ENCODE results near the gene ASB2. TPM values are rescaled to one million over a fixed set of nuclear protein-coding genes. Genes with fewer than 3 reads are reported as not detected.

ASB2 gene, protein sequence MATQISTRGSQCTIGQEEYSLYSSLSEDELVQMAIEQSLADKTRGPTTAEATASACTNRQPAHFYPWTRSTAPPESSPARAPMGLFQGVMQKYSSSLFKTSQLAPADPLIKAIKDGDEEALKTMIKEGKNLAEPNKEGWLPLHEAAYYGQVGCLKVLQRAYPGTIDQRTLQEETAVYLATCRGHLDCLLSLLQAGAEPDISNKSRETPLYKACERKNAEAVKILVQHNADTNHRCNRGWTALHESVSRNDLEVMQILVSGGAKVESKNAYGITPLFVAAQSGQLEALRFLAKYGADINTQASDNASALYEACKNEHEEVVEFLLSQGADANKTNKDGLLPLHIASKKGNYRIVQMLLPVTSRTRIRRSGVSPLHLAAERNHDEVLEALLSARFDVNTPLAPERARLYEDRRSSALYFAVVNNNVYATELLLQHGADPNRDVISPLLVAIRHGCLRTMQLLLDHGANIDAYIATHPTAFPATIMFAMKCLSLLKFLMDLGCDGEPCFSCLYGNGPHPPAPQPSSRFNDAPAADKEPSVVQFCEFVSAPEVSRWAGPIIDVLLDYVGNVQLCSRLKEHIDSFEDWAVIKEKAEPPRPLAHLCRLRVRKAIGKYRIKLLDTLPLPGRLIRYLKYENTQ
- total RNA-seq, result 21.1 and 21.6 TPM in 2 replicates

- intact Hi-C loops (cut with micrococcal nuclease), result loop anchor here (1.0 to 10.0 kb wide), 6 partner anchors 13 to 1288 kb away; no protein-coding TSS in a partner anchor
- Mint-ChIP-seq H3K36me3 (ENCODE audit: low read depth) (peaks cover 25% of the 10 kb centered on the region), H3K4me1 (peaks cover 76% of the 10 kb centered on the region), H3K9me3 (no peaks in the 10 kb centered on the region), H3K4me3 (peak within 1 kb of the TSS; percentile 81), H3K27ac (peak within 1 kb of the TSS; percentile 98), H3K27me3 (peaks cover 1% of the 10 kb centered on the region)
- DNase-seq, result peak; percentile 83
Observed at GRCh38 chr14:93976477-93977057, at the start of gene ASB2. ASB2 (minus strand) TSS chr14:93976570; CDS start chr14:93964539, 12,031 bp downstream.

GRCh38 chr14:94025720-94026119, 49.4 kb upstream of the ASB2 start:
- no peaks in the 10 kb centered on the region for H3K27me3 Mint-ChIP-seq
- peak overlapping the region; percentile 75 for H3K4me3 Mint-ChIP-seq
- peak overlapping the region; percentile 52 for H3K27ac Mint-ChIP-seq
- peaks cover 47% of the 10 kb centered on the region for H3K4me1 Mint-ChIP-seq
- H3K36me3 Mint-ChIP-seq (ENCODE audit: low read depth), result no peaks in the 10 kb centered on the region
- no peaks in the 10 kb centered on the region for H3K9me3 Mint-ChIP-seq
- intact Hi-C loops (cut with micrococcal nuclease), result loop anchor here (1.0 to 10.0 kb wide), 4 partner anchors 11 to 369 kb away; partner anchors contain the start of genes DDX24 and IFI27L1
- no peak for DNase-seq

DNA sequence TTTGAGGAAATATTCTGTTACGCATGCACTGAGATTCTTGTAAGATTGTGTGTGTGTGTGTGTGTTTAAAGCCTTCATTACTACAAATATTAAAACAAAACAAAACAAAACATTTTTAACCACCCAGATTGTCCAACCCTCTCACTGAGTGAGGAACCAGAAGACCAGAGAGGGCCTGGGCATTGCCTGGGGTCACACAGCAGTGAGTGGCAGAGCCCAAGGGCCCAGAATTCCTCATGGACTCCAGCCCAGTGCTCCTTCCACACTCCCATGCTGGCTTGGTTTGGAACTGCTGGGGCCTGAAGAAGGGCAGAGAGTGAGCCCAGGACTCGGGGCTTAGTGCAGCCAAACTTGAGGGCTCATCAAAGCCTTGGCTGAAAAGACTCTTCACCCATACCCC, 48.2 kb upstream of the ASB2 start:
- Mint-ChIP-seq H3K4me3 (no peak overlapping the region), H3K36me3 (ENCODE audit: low read depth) (no peaks in the 10 kb centered on the region), H3K4me1 (peaks cover 53% of the 10 kb centered on the region), H3K27ac (no peak overlapping the region), H3K9me3 (no peaks in the 10 kb centered on the region), H3K27me3 (peaks cover 2% of the 10 kb centered on the region)
- intact Hi-C loops (cut with micrococcal nuclease), result loop anchor here (10.0 kb wide), 1 partner anchor 370 kb away; no protein-coding TSS in a partner anchor
- DNase-seq, result no peak

- H3K36me3 Mint-ChIP-seq (ENCODE audit: low read depth), result no peaks in the 10 kb centered on the region
- H3K27me3 Mint-ChIP-seq, result peaks cover 7% of the 10 kb centered on the region
- H3K9me3 Mint-ChIP-seq, result no peaks in the 10 kb centered on the region
- peak overlapping the region; percentile 69 for H3K27ac Mint-ChIP-seq
- H3K4me1 Mint-ChIP-seq, result peaks cover 44% of the 10 kb centered on the region
- DNase-seq, result no peak
- H3K4me3 Mint-ChIP-seq, result peak overlapping the region; percentile 40
- intact Hi-C loops (cut with micrococcal nuclease), result loop anchor here (10.0 kb wide), 1 partner anchor 372 kb away; no protein-coding TSS in a partner anchor
Observed at GRCh38 chr14:94022532-94023411, 46.4 kb upstream of the ASB2 start.

DNA sequence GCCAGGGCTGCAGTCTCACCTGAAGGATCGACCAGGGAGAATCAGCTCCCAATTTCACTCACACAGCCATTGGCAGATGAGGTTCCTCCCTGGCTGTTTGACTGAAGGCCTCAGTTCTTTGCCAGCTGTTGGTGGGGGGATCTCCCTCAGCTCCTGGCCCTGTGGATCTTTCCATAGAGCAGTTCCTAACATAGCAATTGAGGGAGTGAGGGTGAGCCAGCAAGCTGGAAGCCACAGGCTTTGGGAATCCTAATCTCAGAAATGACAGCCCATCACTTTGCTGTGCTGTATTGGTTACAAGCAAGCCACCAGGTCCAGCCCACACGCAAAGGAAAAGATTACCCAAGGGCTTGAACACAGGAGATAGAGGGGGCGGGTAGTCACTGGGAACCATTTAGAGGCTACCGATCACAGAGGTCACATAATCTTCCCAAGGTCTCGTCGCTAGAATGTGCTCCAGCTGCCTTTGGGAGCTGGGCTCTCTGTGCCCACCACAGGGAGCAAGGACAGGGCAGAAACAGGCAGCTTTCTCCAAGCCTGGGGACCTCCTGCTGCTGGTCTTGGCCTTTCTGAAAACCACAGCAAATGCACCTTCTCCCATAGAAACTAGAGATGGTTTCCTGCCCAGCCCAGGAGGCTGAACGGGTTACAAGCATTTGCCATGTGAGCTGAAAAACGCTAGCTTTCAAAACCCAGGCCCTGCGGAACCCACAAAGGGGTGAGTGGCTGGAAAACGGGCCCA, 45.2 kb upstream of the ASB2 start:
- intact Hi-C loops (cut with micrococcal nuclease), result loop anchor here (1.0 to 10.0 kb wide), 2 partner anchors 9 to 373 kb away; no protein-coding TSS in a partner anchor
- peak overlapping the region; percentile 40 for H3K4me3 Mint-ChIP-seq
- H3K9me3 Mint-ChIP-seq, result no peaks in the 10 kb centered on the region
- peaks cover 42% of the 10 kb centered on the region for H3K4me1 Mint-ChIP-seq
- peak; percentile 79 for DNase-seq
- H3K27ac Mint-ChIP-seq, result peak overlapping the region; percentile 69
- peaks cover 11% of the 10 kb centered on the region for H3K27me3 Mint-ChIP-seq
- H3K36me3 Mint-ChIP-seq (ENCODE audit: low read depth), result no peaks in the 10 kb centered on the region

- Mint-ChIP-seq H3K9me3 (no peaks in the 10 kb centered on the region), H3K36me3 (ENCODE audit: low read depth) (no peaks in the 10 kb centered on the region), H3K27ac (peak overlapping the region; percentile 69), H3K4me3 (peak overlapping the region; percentile 40), H3K27me3 (peaks cover 11% of the 10 kb centered on the region), H3K4me1 (peaks cover 41% of the 10 kb centered on the region)
- no peak for DNase-seq
- intact Hi-C loops (cut with micrococcal nuclease), result loop anchor here (1.0 to 10.0 kb wide), 2 partner anchors 9 to 374 kb away; no protein-coding TSS in a partner anchor
Observed at GRCh38 chr14:94021001-94021400, 44.6 kb upstream of the ASB2 start.

DNA sequence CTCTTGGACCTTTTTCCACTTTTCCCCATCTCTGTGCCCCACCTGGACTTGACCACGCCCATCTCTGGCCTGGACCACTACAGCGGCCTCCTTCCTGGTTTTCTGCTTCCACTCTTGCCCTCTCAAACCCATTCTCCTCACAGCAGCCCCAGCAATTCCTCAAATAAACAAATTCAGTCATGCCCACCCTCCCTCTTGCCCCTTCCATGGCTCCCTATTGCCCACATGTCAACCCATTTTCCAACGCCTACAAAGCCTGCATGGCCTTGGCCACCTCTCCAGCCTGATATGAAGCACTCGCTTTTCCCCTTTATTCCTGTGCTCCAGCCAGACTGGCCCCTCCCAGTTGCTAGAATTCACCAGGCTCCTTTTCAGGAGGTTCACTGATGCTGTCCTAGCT, 43.9 kb upstream of the ASB2 start:
- H3K9me3 Mint-ChIP-seq, result no peaks in the 10 kb centered on the region
- peaks cover 11% of the 10 kb centered on the region for H3K27me3 Mint-ChIP-seq
- H3K4me3 Mint-ChIP-seq, result no peak overlapping the region
- DNase-seq, result no peak
- intact Hi-C loops (cut with micrococcal nuclease), result loop anchor here (10.0 kb wide), 1 partner anchor 375 kb away; no protein-coding TSS in a partner anchor
- peaks cover 37% of the 10 kb centered on the region for H3K4me1 Mint-ChIP-seq
- H3K27ac Mint-ChIP-seq, result peak overlapping the region; percentile 43
- no peaks in the 10 kb centered on the region for H3K36me3 Mint-ChIP-seq (ENCODE audit: low read depth)

- Mint-ChIP-seq H3K9me3 (no peaks in the 10 kb centered on the region), H3K36me3 (ENCODE audit: low read depth) (no peaks in the 10 kb centered on the region), H3K27me3 (peaks cover 11% of the 10 kb centered on the region), H3K4me3 (no peak overlapping the region), H3K27ac (no peak overlapping the region), H3K4me1 (peaks cover 40% of the 10 kb centered on the region)
- no peak for DNase-seq
- intact Hi-C loops (cut with micrococcal nuclease), result no loop called here
Observed at GRCh38 chr14:94019329-94019728, 43.0 kb upstream of the ASB2 start.

GRCh38 chr14:94018308-94018707, 41.9 kb upstream of the ASB2 start:
- Mint-ChIP-seq H3K4me3 (no peak overlapping the region), H3K9me3 (no peaks in the 10 kb centered on the region), H3K27me3 (peaks cover 11% of the 10 kb centered on the region), H3K36me3 (ENCODE audit: low read depth) (peaks cover 2% of the 10 kb centered on the region), H3K27ac (no peak overlapping the region), H3K4me1 (peaks cover 36% of the 10 kb centered on the region)
- intact Hi-C loops (cut with micrococcal nuclease), result no loop called here
- DNase-seq, result no peak

DNA sequence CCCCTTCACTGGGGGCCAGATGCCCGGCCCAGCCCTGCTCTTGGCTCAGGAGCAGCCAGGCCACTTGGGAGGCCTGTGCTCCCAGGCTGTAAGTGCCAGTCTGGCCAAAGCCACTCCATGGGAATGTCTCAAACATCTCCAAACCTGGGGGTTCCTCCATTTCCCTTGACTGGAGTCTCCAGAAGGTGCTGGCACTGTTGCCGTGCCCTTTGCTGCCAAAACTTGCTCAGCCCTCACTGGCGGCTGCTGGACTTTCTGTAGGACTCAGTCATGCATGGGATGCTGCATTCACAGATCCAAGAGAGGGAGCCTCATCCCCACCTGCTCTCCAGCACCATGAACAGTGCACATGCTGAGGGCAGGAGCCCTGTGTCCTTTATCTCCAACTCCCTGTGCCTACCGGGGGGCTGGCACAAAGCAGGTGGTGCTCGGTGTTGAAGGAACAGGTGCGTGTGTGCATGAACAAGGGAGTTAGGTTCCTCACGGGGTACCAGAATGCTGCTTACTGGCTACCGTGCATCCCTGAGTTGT, 40.1 kb upstream of the ASB2 start:
- Mint-ChIP-seq H3K27me3 (peaks cover 11% of the 10 kb centered on the region), H3K4me3 (no peak overlapping the region), H3K36me3 (ENCODE audit: low read depth) (peaks cover 2% of the 10 kb centered on the region), H3K9me3 (no peaks in the 10 kb centered on the region), H3K27ac (no peak overlapping the region), H3K4me1 (peaks cover 27% of the 10 kb centered on the region)
- DNase-seq, result no peak
- intact Hi-C loops (cut with micrococcal nuclease), result no loop called here

GRCh38 chr14:94015223-94015622, 38.9 kb upstream of the ASB2 start:
- intact Hi-C loops (cut with micrococcal nuclease), result no loop called here
- Mint-ChIP-seq H3K36me3 (ENCODE audit: low read depth) (peaks cover 2% of the 10 kb centered on the region), H3K27ac (no peak overlapping the region), H3K27me3 (peaks cover 10% of the 10 kb centered on the region), H3K4me1 (peaks cover 27% of the 10 kb centered on the region), H3K4me3 (no peak overlapping the region), H3K9me3 (no peaks in the 10 kb centered on the region)
- DNase-seq, result no peak

GRCh38 chr14:94014382-94014781, 38.0 kb upstream of the ASB2 start:
- no peak for DNase-seq
- intact Hi-C loops (cut with micrococcal nuclease), result no loop called here
- Mint-ChIP-seq H3K9me3 (no peaks in the 10 kb centered on the region), H3K27ac (no peak overlapping the region), H3K36me3 (ENCODE audit: low read depth) (peaks cover 2% of the 10 kb centered on the region), H3K4me3 (no peak overlapping the region), H3K27me3 (peaks cover 10% of the 10 kb centered on the region), H3K4me1 (peaks cover 32% of the 10 kb centered on the region)

Measured in activated CD4-positive, alpha-beta T cell treated with anti-CD3 and anti-CD28 coated beads, Interleukin-2, amount 10 ng/mL, durations not matched to agents 24 days and 14 days (primary cell).